Loucy (cell line): ENCODE data around the gene CDH4.

Source experiments
- H2AFZ ChIP-seq: fragments of 200-600 bp; sonication (generic); 2 replicates; pipeline ENCODE4 v1.6.0; 2016; ENCODE audit warnings: antibody characterized with exemption, mild to moderate bottlenecking, low read length, moderate library complexity
- H3F3A ChIP-seq: fragments of 200-600 bp; 2 replicates; pipeline ENCODE4 v1.6.0; 2016; ENCODE audit warnings: antibody characterized with exemption, low read depth, mild to moderate bottlenecking
- H3K27me3 ChIP-seq: fragments of 200-600 bp; sonication (generic); 2 replicates; pipeline ENCODE4 v1.6.1; 2014; ENCODE audit warnings: low read length, mild to moderate bottlenecking; ENCODE audit not compliant: insufficient read depth, poor library complexity, severe bottlenecking
- H3K36me3 ChIP-seq: fragments of 200-600 bp; sonication (generic); 2 replicates; pipeline ENCODE4 v1.6.1; 2016; ENCODE audit warnings: low read length; ENCODE audit not compliant: insufficient read depth
- H3K4me1 ChIP-seq: fragments of 200-600 bp; sonication (generic); 2 replicates; pipeline ENCODE4 v1.5.1; 2014; ENCODE audit warnings: low read length, mild to moderate bottlenecking; ENCODE audit not compliant: insufficient read depth, poor library complexity, severe bottlenecking
- H3K4me2 ChIP-seq: fragments of 200-600 bp; sonication (generic); 2 replicates; pipeline ENCODE4 v1.6.0; 2014; ENCODE audit warnings: antibody characterized with exemption, low read length, low read depth, mild to moderate bottlenecking; ENCODE audit not compliant: poor library complexity, severe bottlenecking
- H3K4me3 ChIP-seq: fragments of 200-600 bp; sonication (generic); 2 replicates; pipeline ENCODE4 v1.5.1; 2014; ENCODE audit warnings: low read length, mild to moderate bottlenecking, mixed read lengths; ENCODE audit not compliant: poor library complexity, severe bottlenecking
- H3K79me2 ChIP-seq: fragments of 200-600 bp; sonication (generic); 2 replicates; pipeline ENCODE4 v1.6.1; 2014; ENCODE audit warnings: low read length; ENCODE audit not compliant: insufficient read depth
- H3K9ac ChIP-seq: fragments of 200-600 bp; sonication (generic); 2 replicates; pipeline ENCODE4 v1.6.0; 2014; ENCODE audit warnings: mild to moderate bottlenecking, low read depth, low read length, moderate library complexity; ENCODE audit not compliant: poor library complexity, severe bottlenecking
- H3K9me2 ChIP-seq: fragments of 200-600 bp; sonication (generic); replicated peaks from 2 replicates; pipeline ENCODE4 v1.6.1; 2016; ENCODE audit warnings: low read depth, low read length, mixed read lengths
- H3K9me3 ChIP-seq: fragments of 200-600 bp; sonication (generic); 2 replicates; pipeline ENCODE4 v1.6.1; 2014; ENCODE audit warnings: mild to moderate bottlenecking, antibody characterized with exemption, low read length, low read depth; ENCODE audit not compliant: insufficient read depth
- H4K20me1 ChIP-seq: fragments of 200-600 bp; sonication (generic); 2 replicates; pipeline ENCODE4 v1.6.0; 2014; ENCODE audit warnings: antibody characterized with exemption, low read length, mild to moderate bottlenecking; ENCODE audit not compliant: insufficient read depth, poor library complexity, severe bottlenecking
- EZH2phosphoT487 ChIP-seq: fragments of 200-600 bp; IDR thresholded peaks from 2 replicates; pipeline ENCODE4 v1.6.1; 2018; ENCODE audit warnings: antibody characterized with exemption, mild to moderate bottlenecking, moderate library complexity, borderline replicate concordance
- TF ChIP-seq, protein P1 (sequence below): fragments of 200-600 bp; sonication (generic); conservative IDR thresholded peaks from 2 replicates; pipeline ENCODE4 v1.5.1; 2014; ENCODE audit warnings: mild to moderate bottlenecking, antibody characterized with exemption, low read length

Gene CDH4

DNA sequence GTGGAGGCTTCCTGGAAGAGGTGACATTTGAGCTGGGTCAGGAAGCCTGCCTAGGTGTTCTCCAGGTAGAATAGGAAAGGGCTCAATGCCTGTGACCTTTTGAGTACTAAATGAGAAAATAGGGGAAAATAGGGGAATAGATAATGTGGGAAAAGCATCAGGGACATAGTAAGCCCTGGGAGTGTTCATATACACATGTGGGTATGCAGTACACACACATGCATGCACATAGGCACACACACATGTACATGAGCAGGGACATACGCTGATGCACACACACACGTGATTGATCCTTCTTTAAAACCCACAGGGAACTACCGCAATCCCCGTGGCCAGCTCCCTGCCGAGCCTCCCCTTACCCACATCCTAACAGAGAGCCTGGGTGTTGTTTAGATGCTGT is 351.7 kb downstream of the CDH4 start:
- H3K9me3 ChIP-seq: peaks cover 5% of the 10 kb centered on the region; the same call in 1 of the 2 replicates
- no peaks in the 10 kb centered on the region for H3K27me3 ChIP-seq
- peaks cover 6% of the 10 kb centered on the region; the same call in 1 of the 2 replicates for H3K36me3 ChIP-seq
- H3K4me3 ChIP-seq: no peak overlapping the region
- no peak overlapping the region for H3K9ac ChIP-seq
- no peaks in the 10 kb centered on the region for H3K4me1 ChIP-seq
- H3K4me2 ChIP-seq: no peak overlapping the region
- no peak overlapping the region for H2AFZ ChIP-seq
- no peaks in the 10 kb centered on the region for H3F3A ChIP-seq
- no peak for TF ChIP-seq EZH2phosphoT487
- TF ChIP-seq, protein P1, sequence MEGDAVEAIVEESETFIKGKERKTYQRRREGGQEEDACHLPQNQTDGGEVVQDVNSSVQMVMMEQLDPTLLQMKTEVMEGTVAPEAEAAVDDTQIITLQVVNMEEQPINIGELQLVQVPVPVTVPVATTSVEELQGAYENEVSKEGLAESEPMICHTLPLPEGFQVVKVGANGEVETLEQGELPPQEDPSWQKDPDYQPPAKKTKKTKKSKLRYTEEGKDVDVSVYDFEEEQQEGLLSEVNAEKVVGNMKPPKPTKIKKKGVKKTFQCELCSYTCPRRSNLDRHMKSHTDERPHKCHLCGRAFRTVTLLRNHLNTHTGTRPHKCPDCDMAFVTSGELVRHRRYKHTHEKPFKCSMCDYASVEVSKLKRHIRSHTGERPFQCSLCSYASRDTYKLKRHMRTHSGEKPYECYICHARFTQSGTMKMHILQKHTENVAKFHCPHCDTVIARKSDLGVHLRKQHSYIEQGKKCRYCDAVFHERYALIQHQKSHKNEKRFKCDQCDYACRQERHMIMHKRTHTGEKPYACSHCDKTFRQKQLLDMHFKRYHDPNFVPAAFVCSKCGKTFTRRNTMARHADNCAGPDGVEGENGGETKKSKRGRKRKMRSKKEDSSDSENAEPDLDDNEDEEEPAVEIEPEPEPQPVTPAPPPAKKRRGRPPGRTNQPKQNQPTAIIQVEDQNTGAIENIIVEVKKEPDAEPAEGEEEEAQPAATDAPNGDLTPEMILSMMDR: no peak
- peaks cover 6% of the 10 kb centered on the region for H4K20me1 ChIP-seq
- no peaks in the 10 kb centered on the region for H3K9me2 ChIP-seq
- H3K79me2 ChIP-seq: no peaks in the 10 kb centered on the region

DNA sequence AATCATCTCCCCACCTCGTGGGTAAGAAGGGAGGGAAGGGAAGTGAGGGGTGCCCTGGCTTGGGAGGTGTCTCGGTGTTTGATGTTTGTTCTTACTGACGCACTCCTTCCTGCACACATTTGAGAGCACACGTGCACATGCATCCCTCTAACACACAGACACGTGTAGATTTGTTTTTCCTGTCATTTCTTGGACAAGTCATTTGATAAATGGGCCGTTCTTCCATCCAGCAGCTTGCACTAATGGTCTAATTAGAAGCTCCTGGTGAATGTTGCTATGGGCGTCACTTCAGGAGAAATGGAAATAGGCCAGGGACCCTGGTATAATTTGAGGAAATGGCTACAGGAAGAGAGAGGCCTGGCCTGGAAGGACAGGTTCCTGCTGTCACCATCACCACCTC is 352.5 kb downstream of the CDH4 start:
- Histone ChIP-seq H3K36me3 (peaks cover 11% of the 10 kb centered on the region; the same call in 1 of the 2 replicates), H3F3A (no peaks in the 10 kb centered on the region), H3K79me2 (no peaks in the 10 kb centered on the region), H3K4me2 (no peak overlapping the region), H3K9ac (no peak overlapping the region), H2AFZ (no peak overlapping the region), H4K20me1 (peaks cover 7% of the 10 kb centered on the region), H3K27me3 (no peaks in the 10 kb centered on the region), H3K9me3 (peaks cover 5% of the 10 kb centered on the region; the same call in 1 of the 2 replicates), H3K9me2 (no peaks in the 10 kb centered on the region), H3K4me3 (no peak overlapping the region), H3K4me1 (no peaks in the 10 kb centered on the region)
- TF ChIP-seq, protein P1: no peak
- TF ChIP-seq EZH2phosphoT487: no peak

DNA sequence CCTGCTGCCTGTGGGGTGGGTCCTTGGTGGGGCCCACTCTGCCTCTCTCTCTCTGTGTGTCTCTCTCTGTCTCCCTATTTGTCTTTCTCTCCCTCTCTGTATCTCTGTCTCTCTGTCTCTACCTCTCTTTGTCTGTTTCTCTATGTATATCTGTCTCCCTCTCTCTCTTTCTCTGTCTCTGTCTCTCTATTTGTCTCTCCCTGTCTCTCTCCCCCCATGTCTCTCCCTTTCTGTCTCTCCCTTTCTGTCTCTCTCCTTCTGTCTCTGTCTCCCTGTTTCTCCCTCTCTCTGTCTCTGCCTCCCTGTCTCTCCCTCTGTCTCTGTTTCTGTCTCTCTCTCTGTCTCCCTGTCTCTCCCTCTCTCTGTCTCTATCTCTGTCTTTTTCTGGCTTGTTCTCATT is 353.2 kb downstream of the CDH4 start:
- Histone ChIP-seq H2AFZ (no peak overlapping the region), H3K4me1 (no peaks in the 10 kb centered on the region)

More for the DNA sequence above, 353.2 kb downstream of the CDH4 start:
- H3K4me2 ChIP-seq: no peak overlapping the region
- no peaks in the 10 kb centered on the region for H3K9me2 ChIP-seq
- no peak overlapping the region for H3K4me3 ChIP-seq
- no peaks in the 10 kb centered on the region for H3K79me2 ChIP-seq
- H3F3A ChIP-seq: no peaks in the 10 kb centered on the region
- H3K9me3 ChIP-seq: peaks cover 5% of the 10 kb centered on the region; the same call in 1 of the 2 replicates
- no peak for TF ChIP-seq EZH2phosphoT487
- TF ChIP-seq, protein P1: no peak
- no peaks in the 10 kb centered on the region for H3K27me3 ChIP-seq
- H3K36me3 ChIP-seq: peaks cover 14% of the 10 kb centered on the region; the same call in 1 of the 2 replicates
- no peak overlapping the region for H3K9ac ChIP-seq
- H4K20me1 ChIP-seq: peaks cover 11% of the 10 kb centered on the region
